ENCODE measurements around the gene SND1.

DNA sequence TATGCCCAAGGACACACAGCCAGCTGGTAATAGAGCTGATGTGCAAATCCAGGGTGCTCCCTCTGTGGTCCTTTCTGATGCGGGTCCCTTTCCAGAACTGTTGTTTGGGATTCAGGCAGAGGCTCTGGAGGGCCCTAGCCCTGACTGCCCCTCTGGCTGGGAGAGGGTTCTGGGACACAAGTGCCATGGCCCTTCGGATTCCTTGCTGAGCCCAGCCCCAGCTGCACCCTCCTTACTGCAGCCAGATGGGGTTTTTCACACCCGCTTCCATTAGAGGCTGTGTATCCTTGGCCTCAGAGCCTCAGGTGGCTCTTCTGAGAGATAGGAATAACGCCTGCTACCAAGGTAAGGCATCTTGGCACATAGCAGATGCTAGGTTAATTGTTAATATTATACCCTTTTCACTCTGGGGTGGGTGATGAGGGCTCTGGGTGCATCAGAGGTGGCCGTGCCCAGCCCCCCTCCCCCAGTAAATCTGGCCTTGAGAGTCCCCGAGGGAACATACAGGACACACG lies 469.0 kb downstream of the SND1 start:
- TF ChIP-seq, protein P1, sequence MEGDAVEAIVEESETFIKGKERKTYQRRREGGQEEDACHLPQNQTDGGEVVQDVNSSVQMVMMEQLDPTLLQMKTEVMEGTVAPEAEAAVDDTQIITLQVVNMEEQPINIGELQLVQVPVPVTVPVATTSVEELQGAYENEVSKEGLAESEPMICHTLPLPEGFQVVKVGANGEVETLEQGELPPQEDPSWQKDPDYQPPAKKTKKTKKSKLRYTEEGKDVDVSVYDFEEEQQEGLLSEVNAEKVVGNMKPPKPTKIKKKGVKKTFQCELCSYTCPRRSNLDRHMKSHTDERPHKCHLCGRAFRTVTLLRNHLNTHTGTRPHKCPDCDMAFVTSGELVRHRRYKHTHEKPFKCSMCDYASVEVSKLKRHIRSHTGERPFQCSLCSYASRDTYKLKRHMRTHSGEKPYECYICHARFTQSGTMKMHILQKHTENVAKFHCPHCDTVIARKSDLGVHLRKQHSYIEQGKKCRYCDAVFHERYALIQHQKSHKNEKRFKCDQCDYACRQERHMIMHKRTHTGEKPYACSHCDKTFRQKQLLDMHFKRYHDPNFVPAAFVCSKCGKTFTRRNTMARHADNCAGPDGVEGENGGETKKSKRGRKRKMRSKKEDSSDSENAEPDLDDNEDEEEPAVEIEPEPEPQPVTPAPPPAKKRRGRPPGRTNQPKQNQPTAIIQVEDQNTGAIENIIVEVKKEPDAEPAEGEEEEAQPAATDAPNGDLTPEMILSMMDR (IDR thresholded peaks at IDR 0.05): no peak
- no peak for TF ChIP-seq POLR2A (IDR thresholded peaks at IDR 0.05)
- no peak for TF ChIP-seq POLR2AphosphoS5 (IDR thresholded peaks at IDR 0.05)

Measured in transverse colon (tissue), 4 donors.